Ishikawa (cell line): ENCODE data around the gene OTOR.
A peak's percentile ranks its signal among the peaks of the same experiment; 100 is the strongest.

ENCODE experiments used
- CEBPB ChIP-seq: IDR thresholded peaks from 2 replicates; pipeline ENCODE4 v1.6.1; 2012
- CREB1 ChIP-seq: IDR thresholded peaks from 2 replicates; pipeline ENCODE4 v1.6.1; 2012; ENCODE audit warnings: low read depth
- EGR1 ChIP-seq: IDR thresholded peaks from 2 replicates; pipeline ENCODE4 v1.6.1; 2012
- EP300 ChIP-seq: IDR thresholded peaks from 2 replicates; pipeline ENCODE4 v1.6.1; 2012; ENCODE audit warnings: borderline replicate concordance
- FOXM1 ChIP-seq: IDR thresholded peaks from 2 replicates; pipeline ENCODE4 v1.6.1; 2012; ENCODE audit warnings: low read depth, borderline replicate concordance
- NFIC ChIP-seq: IDR thresholded peaks from 2 replicates; pipeline ENCODE4 v1.6.1; 2012
- RAD21 ChIP-seq: IDR thresholded peaks from 2 replicates; pipeline ENCODE4 v1.6.1; 2012; ENCODE audit warnings: low read depth
- TAF1 ChIP-seq: IDR thresholded peaks from 2 replicates; pipeline ENCODE4 v1.6.1; 2012; ENCODE audit warnings: low read depth, mild to moderate bottlenecking
- TCF12 ChIP-seq: IDR thresholded peaks from 2 replicates; pipeline ENCODE4 v1.6.1; 2012; ENCODE audit warnings: low read depth
- TEAD4 ChIP-seq: IDR thresholded peaks from 2 replicates; pipeline ENCODE4 v1.6.1; 2012
- YY1 ChIP-seq: IDR thresholded peaks from 2 replicates; pipeline ENCODE4 v1.6.1; 2012; ENCODE audit warnings: low read depth
- ZBTB7A ChIP-seq: IDR thresholded peaks from 2 replicates; pipeline ENCODE4 v1.6.1; 2012; ENCODE audit warnings: low read depth
- TF ChIP-seq, protein P1 (sequence below): IDR thresholded peaks from 2 replicates; pipeline ENCODE4 v1.6.1; 2012
- TF ChIP-seq, protein P2 (sequence below): IDR thresholded peaks from 2 replicates; pipeline ENCODE4 v1.6.1; 2012
- TF ChIP-seq, protein P3 (sequence below): IDR thresholded peaks from 2 replicates; pipeline ENCODE4 v1.6.1; 2012; ENCODE audit warnings: low read depth, mild to moderate bottlenecking

The OTOR gene

DNA sequence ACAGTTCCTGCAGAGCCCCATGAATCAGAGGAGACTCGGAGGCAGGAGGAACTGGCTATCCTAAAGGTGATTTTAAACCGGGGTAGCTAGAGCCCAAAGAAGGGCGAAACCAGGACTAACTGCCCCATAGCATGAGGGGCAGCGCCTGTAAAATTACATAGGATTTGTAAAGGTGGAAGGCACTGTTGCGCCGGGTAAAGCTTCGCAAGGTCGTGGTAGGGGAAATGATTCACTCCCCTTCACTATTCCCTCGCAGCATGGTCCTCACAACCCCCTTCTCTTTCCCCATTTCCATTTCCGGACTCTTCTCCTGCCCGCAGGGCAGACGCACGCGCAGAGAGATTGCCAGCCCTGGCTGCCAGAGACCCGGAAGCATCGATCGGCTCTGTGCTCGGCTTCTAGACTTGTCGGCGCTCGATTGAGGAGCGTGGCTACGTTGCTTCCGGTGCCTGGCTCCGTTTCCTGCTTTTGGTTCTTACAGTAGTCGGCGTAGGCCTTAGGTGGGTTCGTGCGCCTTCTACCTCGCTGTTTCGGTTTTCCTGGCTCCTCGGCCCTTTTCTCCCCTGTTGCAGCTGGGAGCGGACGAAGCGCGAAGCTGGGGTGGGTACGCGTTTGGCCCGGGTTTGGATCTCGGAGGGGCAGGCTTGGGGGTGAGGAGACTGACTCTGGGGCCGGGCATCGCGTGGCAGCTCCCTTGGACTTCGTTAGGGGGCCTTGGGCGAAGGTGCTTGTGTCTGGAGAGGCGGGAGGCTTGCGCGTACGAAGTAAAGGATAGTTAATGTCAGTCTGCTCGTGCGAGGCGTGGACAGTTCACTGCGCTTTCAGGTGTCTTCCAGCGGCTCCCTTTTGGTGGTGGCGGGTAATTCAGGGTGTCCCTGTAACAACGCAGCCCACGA, 18.3 kb upstream of the OTOR start, which contains the start of gene SNRPB2:
Gene SNRPB2 (plus strand): TSS at position 462 of the 896 bp plus-strand sequence. CDS start 1,677 bp downstream, outside the sequence.
- TF ChIP-seq, protein P1, sequence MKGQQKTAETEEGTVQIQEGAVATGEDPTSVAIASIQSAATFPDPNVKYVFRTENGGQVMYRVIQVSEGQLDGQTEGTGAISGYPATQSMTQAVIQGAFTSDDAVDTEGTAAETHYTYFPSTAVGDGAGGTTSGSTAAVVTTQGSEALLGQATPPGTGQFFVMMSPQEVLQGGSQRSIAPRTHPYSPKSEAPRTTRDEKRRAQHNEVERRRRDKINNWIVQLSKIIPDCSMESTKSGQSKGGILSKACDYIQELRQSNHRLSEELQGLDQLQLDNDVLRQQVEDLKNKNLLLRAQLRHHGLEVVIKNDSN: no peak
- TF ChIP-seq TEAD4: peak; percentile 19; the same call in 1 of the 2 replicates
- no peak for TF ChIP-seq NFIC
- peak; percentile 82 for TF ChIP-seq TCF12
- TF ChIP-seq RAD21: no peak
- peak; percentile 95 for TF ChIP-seq CREB1
- TF ChIP-seq, protein P2, sequence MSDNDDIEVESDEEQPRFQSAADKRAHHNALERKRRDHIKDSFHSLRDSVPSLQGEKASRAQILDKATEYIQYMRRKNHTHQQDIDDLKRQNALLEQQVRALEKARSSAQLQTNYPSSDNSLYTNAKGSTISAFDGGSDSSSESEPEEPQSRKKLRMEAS: peak; percentile 85
- no peak for TF ChIP-seq ZBTB7A
- no peak for TF ChIP-seq FOXM1
- TF ChIP-seq TAF1: peak; percentile 80
- peak; percentile 86 for TF ChIP-seq YY1
- TF ChIP-seq, protein P3, sequence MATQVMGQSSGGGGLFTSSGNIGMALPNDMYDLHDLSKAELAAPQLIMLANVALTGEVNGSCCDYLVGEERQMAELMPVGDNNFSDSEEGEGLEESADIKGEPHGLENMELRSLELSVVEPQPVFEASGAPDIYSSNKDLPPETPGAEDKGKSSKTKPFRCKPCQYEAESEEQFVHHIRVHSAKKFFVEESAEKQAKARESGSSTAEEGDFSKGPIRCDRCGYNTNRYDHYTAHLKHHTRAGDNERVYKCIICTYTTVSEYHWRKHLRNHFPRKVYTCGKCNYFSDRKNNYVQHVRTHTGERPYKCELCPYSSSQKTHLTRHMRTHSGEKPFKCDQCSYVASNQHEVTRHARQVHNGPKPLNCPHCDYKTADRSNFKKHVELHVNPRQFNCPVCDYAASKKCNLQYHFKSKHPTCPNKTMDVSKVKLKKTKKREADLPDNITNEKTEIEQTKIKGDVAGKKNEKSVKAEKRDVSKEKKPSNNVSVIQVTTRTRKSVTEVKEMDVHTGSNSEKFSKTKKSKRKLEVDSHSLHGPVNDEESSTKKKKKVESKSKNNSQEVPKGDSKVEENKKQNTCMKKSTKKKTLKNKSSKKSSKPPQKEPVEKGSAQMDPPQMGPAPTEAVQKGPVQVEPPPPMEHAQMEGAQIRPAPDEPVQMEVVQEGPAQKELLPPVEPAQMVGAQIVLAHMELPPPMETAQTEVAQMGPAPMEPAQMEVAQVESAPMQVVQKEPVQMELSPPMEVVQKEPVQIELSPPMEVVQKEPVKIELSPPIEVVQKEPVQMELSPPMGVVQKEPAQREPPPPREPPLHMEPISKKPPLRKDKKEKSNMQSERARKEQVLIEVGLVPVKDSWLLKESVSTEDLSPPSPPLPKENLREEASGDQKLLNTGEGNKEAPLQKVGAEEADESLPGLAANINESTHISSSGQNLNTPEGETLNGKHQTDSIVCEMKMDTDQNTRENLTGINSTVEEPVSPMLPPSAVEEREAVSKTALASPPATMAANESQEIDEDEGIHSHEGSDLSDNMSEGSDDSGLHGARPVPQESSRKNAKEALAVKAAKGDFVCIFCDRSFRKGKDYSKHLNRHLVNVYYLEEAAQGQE: no peak
- no peak for TF ChIP-seq CEBPB
- TF ChIP-seq EGR1: no peak
- no peak for TF ChIP-seq EP300

DNA sequence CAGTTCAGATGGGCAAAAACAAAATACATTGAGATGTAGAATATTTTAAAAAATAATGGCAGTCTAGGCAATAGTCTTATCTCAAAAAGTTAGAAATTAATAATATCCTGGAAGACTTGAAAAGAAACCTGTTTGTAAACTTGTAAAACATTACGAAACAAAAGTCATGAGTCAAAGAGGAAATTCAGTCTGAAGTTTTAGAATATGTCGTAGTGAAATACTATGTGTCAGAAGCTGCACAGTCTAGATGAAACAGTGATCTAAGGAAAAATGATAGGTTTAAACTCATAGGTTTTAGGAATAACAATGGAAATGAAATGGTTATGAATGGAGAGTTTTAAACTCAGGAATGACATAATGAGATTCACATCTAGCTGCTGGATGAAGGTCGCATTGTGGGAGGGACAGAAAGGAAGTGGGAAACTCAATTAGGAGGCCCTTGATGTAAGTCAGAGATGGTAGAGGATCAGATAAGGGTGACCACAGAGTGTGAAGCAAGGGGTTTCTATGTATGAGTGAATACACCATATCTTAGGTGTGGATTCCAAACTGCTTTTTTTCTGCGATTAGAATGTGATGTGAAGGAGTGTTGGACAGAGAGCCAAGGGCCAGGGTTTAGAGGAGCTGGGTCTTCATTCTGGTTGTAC, 15.5 kb upstream of the OTOR start:
- no peak for TF ChIP-seq RAD21
- TF ChIP-seq FOXM1: no peak
- TF ChIP-seq CEBPB: no peak
- no peak for TF ChIP-seq CREB1
- no peak for TF ChIP-seq TAF1
- no peak for TF ChIP-seq EP300
- TF ChIP-seq, protein P1: no peak
- TF ChIP-seq ZBTB7A: no peak
- TF ChIP-seq NFIC: no peak
- no peak for TF ChIP-seq EGR1
- TF ChIP-seq, protein P3: no peak
- no peak for TF ChIP-seq TCF12
- TF ChIP-seq, protein P2: no peak
- TF ChIP-seq YY1: no peak
- no peak for TF ChIP-seq TEAD4

DNA sequence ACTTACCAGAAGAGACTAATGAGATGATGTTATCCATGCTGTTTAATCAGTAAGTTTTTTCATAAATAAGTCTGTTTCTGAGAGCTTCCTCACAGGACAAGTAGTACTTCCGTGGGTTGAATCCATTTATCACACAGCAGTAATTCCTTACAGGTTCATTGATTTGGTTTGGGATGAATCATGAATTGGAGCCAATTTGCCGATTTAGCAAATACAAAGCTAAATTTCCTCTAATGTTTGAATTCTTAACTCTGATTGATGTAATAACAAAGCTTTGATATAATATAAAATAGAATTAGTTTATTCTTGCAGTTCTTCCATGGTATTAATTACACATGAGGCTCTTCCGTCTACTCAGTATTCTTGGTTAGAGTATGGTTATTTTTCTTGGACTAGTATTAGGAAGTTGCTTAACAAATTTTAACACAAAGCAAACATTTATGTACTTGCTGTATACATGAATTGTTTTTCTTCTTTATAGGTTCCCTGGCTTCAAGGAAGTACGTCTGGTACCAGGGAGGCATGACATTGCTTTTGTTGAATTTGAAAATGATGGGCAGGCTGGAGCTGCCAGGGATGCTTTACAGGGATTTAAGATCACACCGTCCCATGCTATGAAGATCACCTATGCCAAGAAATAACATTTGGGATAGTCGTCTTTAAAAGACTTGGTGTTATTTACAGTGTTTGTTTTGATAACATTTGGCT, 7.6 kb upstream of the OTOR start:
- TF ChIP-seq TCF12: no peak
- TF ChIP-seq TAF1: no peak
- TF ChIP-seq, protein P1: no peak
- no peak for TF ChIP-seq CEBPB
- TF ChIP-seq RAD21: no peak
- TF ChIP-seq YY1: no peak

DNA sequence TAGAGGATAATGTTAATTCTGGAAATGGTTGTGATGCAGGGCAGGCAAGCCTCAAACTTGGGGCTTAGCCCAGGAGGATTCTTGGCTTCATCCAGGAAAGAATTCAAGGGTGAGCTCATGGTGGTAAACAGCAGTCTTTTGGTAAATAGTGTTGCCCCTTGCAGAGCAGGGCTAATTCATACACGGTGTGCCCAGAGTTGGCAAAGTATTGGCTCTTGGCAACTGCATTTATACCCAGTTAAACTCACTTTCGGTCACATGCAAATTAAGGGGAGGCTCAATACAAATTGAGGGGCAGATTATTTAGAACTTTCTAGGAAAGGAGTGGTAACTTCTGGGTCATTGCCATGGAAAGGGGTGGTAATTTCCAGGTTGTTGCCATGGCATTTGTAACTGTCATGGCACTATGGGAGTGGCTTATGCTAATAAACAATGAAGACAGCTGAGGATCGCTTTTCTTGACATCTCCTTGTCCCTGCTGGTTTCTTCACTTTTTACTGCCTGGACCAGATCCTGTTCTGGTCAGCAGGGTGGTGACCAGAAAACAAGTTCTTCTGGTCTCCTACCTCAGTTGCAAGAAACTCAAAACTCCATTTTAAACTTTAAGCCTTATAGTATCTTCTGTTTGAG, 3.9 kb upstream of the OTOR start:
- TF ChIP-seq, protein P3: no peak
- TF ChIP-seq TCF12: no peak
- TF ChIP-seq, protein P1: no peak
- TF ChIP-seq TAF1: no peak
- TF ChIP-seq YY1: no peak
- TF ChIP-seq EGR1: no peak
- TF ChIP-seq FOXM1: no peak
- no peak for TF ChIP-seq NFIC
- no peak for TF ChIP-seq EP300
- TF ChIP-seq, protein P2: no peak
- no peak for TF ChIP-seq CREB1
- TF ChIP-seq CEBPB: no peak
- no peak for TF ChIP-seq ZBTB7A
